Panc1 (cell line): ENCODE results near the gene IQCH. TPM values are rescaled to one million over a fixed set of nuclear protein-coding genes. Genes with fewer than 3 reads are reported as not detected.

Experiments
- ATAC-seq: fragments of 200-7000 bp; cut with Tn5 transposase; 2 replicates; pipeline ENCODE4 v1.9.1; 2020; ENCODE audit warnings: mild to moderate bottlenecking, moderate library complexity
- BruUV-seq: library from RNA; stranded (reverse); fragments of 400-500 nt; replicated peaks from 2 replicates; lab custom pipeline; 2021; lab: Mats Ljungman, UMichigan
- CTCF ChIA-PET: fragments of 300-600 bp; sonication (Branson Sonifier 250); formaldehyde crosslinking; loops from one replicate; lab custom pipeline; 2022; ENCODE audit warnings: antibody characterized with exemption; lab: Charles Lee
- POLR2A ChIA-PET: fragments of 300-600 bp; sonication (Branson Sonifier 250); formaldehyde crosslinking; loops from one replicate; lab custom pipeline; 2022; ENCODE audit warnings: antibody characterized with exemption; lab: Charles Lee
- DNase-seq: peaks from one replicate; pipeline ENCODE4 v3.0.0-alpha.2; 2010; ENCODE audit warnings: low read depth, low spot score
- H3K27ac ChIP-seq: 2 replicates; pipeline ENCODE4 v1.5.1; 2011; ENCODE audit warnings: mild to moderate bottlenecking, low read length, inconsistent platforms
- H3K27me3 ChIP-seq: fragments of 200-500 bp; sonication (Bioruptor generic); 2 replicates; pipeline ENCODE4 v1.6.0; 2014; ENCODE audit warnings: low read length, inconsistent platforms; ENCODE audit not compliant: control insufficient read depth, insufficient read depth
- H3K36me3 ChIP-seq: fragments of 200-500 bp; sonication (Bioruptor generic); 2 replicates; pipeline ENCODE4 v1.5.1; 2014; ENCODE audit warnings: inconsistent platforms, mild to moderate bottlenecking, low read length, moderate library complexity; ENCODE audit not compliant: control insufficient read depth, insufficient read depth
- H3K4me1 ChIP-seq: 2 replicates; pipeline ENCODE4 v1.5.1; 2011; ENCODE audit warnings: inconsistent platforms, mild to moderate bottlenecking, low read length, moderate library complexity; ENCODE audit not compliant: control insufficient read depth, insufficient read depth
- H3K4me3 ChIP-seq, 2 experiments: 2 replicates each; pipeline ENCODE4 v1.5.1; 2011 to 2012; ENCODE audit warnings: low read depth in 2 of 2, low read length in 2 of 2, mild to moderate bottlenecking in 2 of 2, inconsistent platforms in 1 of 2, moderate library complexity in 1 of 2
- H3K9me3 ChIP-seq: fragments of 200-500 bp; sonication (Bioruptor generic); 2 replicates; pipeline ENCODE4 v1.5.1; 2014; ENCODE audit warnings: low read depth, mild to moderate bottlenecking, inconsistent platforms, low read length, moderate library complexity; ENCODE audit not compliant: control insufficient read depth, insufficient read depth
- CTCF ChIP-seq: fragments of 450-650 bp; IDR thresholded peaks from 2 replicates; pipeline ENCODE4 v1.5.1; 2017; ENCODE audit warnings: mild to moderate bottlenecking
- POLR2AphosphoS5 ChIP-seq: IDR thresholded peaks from 2 replicates; pipeline ENCODE4 v1.6.1; 2012; ENCODE audit warnings: mild to moderate bottlenecking, low read depth, low read length, moderate library complexity
- REST ChIP-seq, 2 experiments: IDR thresholded peaks; 2 replicates each; pipeline ENCODE4 v1.6.1; 2011 to 2012; ENCODE audit warnings: low read depth in 2 of 2, control low read depth in 1 of 2, low read length in 1 of 2, mild to moderate bottlenecking in 1 of 2, moderate library complexity in 1 of 2; ENCODE audit not compliant: insufficient read depth in 1 of 2
- SIN3A ChIP-seq: IDR thresholded peaks from 2 replicates; pipeline ENCODE4 v1.6.1; 2012; ENCODE audit warnings: low read depth, mild to moderate bottlenecking, low read length, moderate library complexity, borderline replicate concordance; ENCODE audit not compliant: insufficient read depth
- TCF7L2 ChIP-seq: IDR thresholded peaks from 2 replicates; pipeline ENCODE4 v1.6.1; 2011; ENCODE audit warnings: mild to moderate bottlenecking, low read depth, low read length, inconsistent platforms
- in situ Hi-C: cut with HindIII; loops from 2 replicates; pipeline ENCODE4 v1.10.0; 2016; ENCODE audit warnings: low sequenced_read_pairs, low pct_unique_long_range_greater_than_20kb
- intact Hi-C: fragments of 100-400 bp; cut with micrococcal nuclease; formaldehyde crosslinking; loops from one replicate; pipeline ENCODE4 v1.10.0; 2022; ENCODE audit not compliant: unreplicated experiment
- total RNA-seq: library from RNA; stranded (reverse); gene quantifications from one replicate; pipeline ENCODE4 v1.2.1, GENCODE V29; 2021; ENCODE audit not compliant: unreplicated experiment

The IQCH gene
- total RNA-seq, 1 experiment from 2014 or later: 3.9 TPM

GRCh38 chr15:67380921-67381320, 126.3 kb downstream of the IQCH start:
- Histone ChIP-seq H3K36me3 (no peaks in the 10 kb centered on the region), H3K4me3 (no peak overlapping the region), H3K9me3 (no peaks in the 10 kb centered on the region), H3K27ac (no peak overlapping the region), H3K27me3 (no peaks in the 10 kb centered on the region; the same call in none of the 2 replicates), H3K4me1 (no peaks in the 10 kb centered on the region)
- no TSS peak for BruUV-seq
- ATAC-seq (no peak), DNase-seq (no peak)
- intact Hi-C loops (loop anchor here (10.0 kb wide), 1 partner anchor 454 kb away; no protein-coding TSS in a partner anchor), in situ Hi-C loops (no loop called here)
- TF ChIP-seq TCF7L2: no peak
- POLR2A ChIA-PET: no interaction called here
- CTCF ChIA-PET: no interaction called here

- CTCF ChIA-PET: interaction anchor here (0.7 kb wide), 1 partner anchor 48 kb away, joined by 4 read pairs; no protein-coding TSS in a partner anchor
- POLR2A ChIA-PET: no interaction called here
- ATAC-seq: no peak
- Histone ChIP-seq H3K4me3 (no peak overlapping the region), H3K27ac (no peak overlapping the region), H3K27me3 (no peaks in the 10 kb centered on the region; the same call in none of the 2 replicates), H3K4me1 (no peaks in the 10 kb centered on the region), H3K9me3 (no peaks in the 10 kb centered on the region), H3K36me3 (no peaks in the 10 kb centered on the region)
- no peak for DNase-seq
- in situ Hi-C loops: no loop called here
- intact Hi-C loops: loop anchor here (10.0 kb wide), 1 partner anchor 453 kb away; no protein-coding TSS in a partner anchor
- BruUV-seq: no TSS peak
- no peak for TF ChIP-seq TCF7L2
- TF ChIP-seq SIN3A: no peak
- no peak for TF ChIP-seq CTCF
- no peak for TF ChIP-seq POLR2AphosphoS5
- no peak for TF ChIP-seq REST (IDR thresholded peaks at IDR 0.05; ENCODE audit: insufficient read depth in 1 of 2, low read depth in 2 of 2, low read length in 1 of 2)
Measured at GRCh38 chr15:67381416-67382045, 126.9 kb downstream of the IQCH start.

- ATAC-seq: no peak
- no peak for TF ChIP-seq CTCF
- no peak for TF ChIP-seq TCF7L2
- TF ChIP-seq POLR2AphosphoS5: no peak
- TF ChIP-seq REST (IDR thresholded peaks at IDR 0.05; ENCODE audit: insufficient read depth in 1 of 2, low read depth in 2 of 2, low read length in 1 of 2): no peak
- TF ChIP-seq SIN3A: no peak
- DNase-seq: no peak
- in situ Hi-C loops (no loop called here), intact Hi-C loops (loop anchor here (10.0 kb wide), 1 partner anchor 452 kb away; no protein-coding TSS in a partner anchor)
- Histone ChIP-seq H3K27me3 (no peaks in the 10 kb centered on the region; the same call in none of the 2 replicates), H3K4me1 (no peaks in the 10 kb centered on the region), H3K4me3 (no peak overlapping the region), H3K9me3 (no peaks in the 10 kb centered on the region), H3K36me3 (no peaks in the 10 kb centered on the region), H3K27ac (no peak overlapping the region)
- CTCF ChIA-PET: no interaction called here
- BruUV-seq: no TSS peak
- POLR2A ChIA-PET: no interaction called here
Measured at GRCh38 chr15:67382723-67383122, 128.1 kb downstream of the IQCH start.
